ENCODE results near the gene COX4I1. TPM values are rescaled to one million over a fixed set of nuclear protein-coding genes. Genes with fewer than 3 reads are reported as not detected.

The COX4I1 gene
- total RNA-seq, 1 experiment from 2014 or later, result 814 TPM

GRCh38 chr16:85829171-85829719, 29.8 kb downstream of the COX4I1 start:
- no peaks in the 10 kb centered on the region for H3K27me3 Mint-ChIP-seq (ENCODE audit: insufficient read depth, unreplicated experiment)
- CTCF ChIA-PET, result no interaction called here
- H3K27me3 ChIP-seq (replicated peaks; ENCODE audit: control insufficient read depth, insufficient read depth, low read length), result no peaks in the 10 kb centered on the region
- no peaks in the 10 kb centered on the region for H3K36me3 Mint-ChIP-seq (ENCODE audit: insufficient read depth, unreplicated experiment)
- intact Hi-C loops (cut with micrococcal nuclease; ENCODE audit: unreplicated experiment), result no loop called here
- no peaks in the 10 kb centered on the region for H3K9me3 ChIP-seq
- DNase-seq, result no peak
- no peak overlapping the region for H3K4me3 Mint-ChIP-seq (ENCODE audit: unreplicated experiment)
- no peak for TF ChIP-seq CTCF (IDR thresholded peaks at IDR 0.05; ENCODE audit: insufficient read depth in 1 of 2, low read depth in 1 of 2, low read length in 1 of 2, severe bottlenecking in 1 of 2, unreplicated experiment in 1 of 2)
- no peaks in the 10 kb centered on the region for H3K36me3 ChIP-seq (ENCODE audit: control insufficient read depth, insufficient read depth, low read length)
- POLR2A ChIA-PET, result no interaction called here
- H3K4me1 ChIP-seq, result no peaks in the 10 kb centered on the region
- BruUV-seq (replicated peaks), result no TSS peak
- H3K4me3 ChIP-seq (ENCODE audit: low read depth, low read length), result no peak overlapping the region
- peaks cover 20% of the 10 kb centered on the region for H3K9me3 Mint-ChIP-seq (ENCODE audit: unreplicated experiment)
- no peaks in the 10 kb centered on the region for H3K4me1 Mint-ChIP-seq (ENCODE audit: low read depth, unreplicated experiment)
- no peak overlapping the region for H3K27ac Mint-ChIP-seq (ENCODE audit: unreplicated experiment)

DNA sequence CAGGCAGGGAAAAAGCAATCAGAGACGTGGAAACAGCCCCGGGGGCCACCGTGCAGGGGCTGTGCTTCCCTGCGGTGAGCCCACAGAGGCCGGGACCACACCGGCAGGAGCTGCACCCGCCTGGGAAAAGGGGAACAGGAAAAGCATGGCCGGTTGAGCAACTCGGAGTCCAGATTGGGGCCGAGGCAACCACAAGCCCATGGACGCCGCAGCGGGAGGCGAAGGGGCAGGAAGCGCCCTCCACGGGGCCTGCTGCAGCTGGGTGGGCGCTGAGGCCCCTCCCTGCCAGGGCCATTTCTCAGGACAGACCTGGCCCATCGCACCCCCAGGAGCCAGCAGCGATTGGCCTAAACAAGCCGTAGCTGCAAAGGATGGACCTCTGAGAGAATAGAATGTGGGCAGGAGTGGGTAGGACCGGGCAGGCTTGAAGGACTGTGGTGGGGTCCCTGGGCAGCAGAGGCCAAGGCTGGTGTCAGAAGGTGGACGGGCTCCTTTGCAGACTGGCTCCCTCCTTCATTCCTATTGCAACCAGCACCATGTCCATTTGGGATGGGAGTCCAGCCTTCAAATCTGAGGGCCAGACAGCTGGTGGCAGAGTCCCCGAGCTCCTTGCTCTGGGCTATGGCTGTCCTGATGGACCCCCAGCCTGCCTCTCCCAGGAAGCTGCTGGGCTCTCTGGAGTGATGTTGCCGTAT, 30.4 kb downstream of the COX4I1 start:
- Histone ChIP-seq H3K9me3 (no peaks in the 10 kb centered on the region), H3K4me1 (no peaks in the 10 kb centered on the region), H3K27me3 (replicated peaks; ENCODE audit: control insufficient read depth, insufficient read depth, low read length) (no peaks in the 10 kb centered on the region), H3K4me3 (ENCODE audit: low read depth, low read length) (no peak overlapping the region), H3K36me3 (ENCODE audit: control insufficient read depth, insufficient read depth, low read length) (no peaks in the 10 kb centered on the region)
- no peak for DNase-seq
- peaks cover 20% of the 10 kb centered on the region for H3K9me3 Mint-ChIP-seq (ENCODE audit: unreplicated experiment)
- TF ChIP-seq CTCF (IDR thresholded peaks at IDR 0.05; ENCODE audit: insufficient read depth in 1 of 2, low read depth in 1 of 2, low read length in 1 of 2, severe bottlenecking in 1 of 2, unreplicated experiment in 1 of 2), result no peak
- no peak overlapping the region for H3K27ac Mint-ChIP-seq (ENCODE audit: unreplicated experiment)
- CTCF ChIA-PET, result no interaction called here
- POLR2A ChIA-PET, result no interaction called here
- intact Hi-C loops (cut with micrococcal nuclease; ENCODE audit: unreplicated experiment), result no loop called here
- H3K4me3 Mint-ChIP-seq (ENCODE audit: unreplicated experiment), result no peak overlapping the region
- H3K36me3 Mint-ChIP-seq (ENCODE audit: insufficient read depth, unreplicated experiment), result no peaks in the 10 kb centered on the region
- no peaks in the 10 kb centered on the region for H3K4me1 Mint-ChIP-seq (ENCODE audit: low read depth, unreplicated experiment)
- H3K27me3 Mint-ChIP-seq (ENCODE audit: insufficient read depth, unreplicated experiment), result no peaks in the 10 kb centered on the region
- no TSS peak for BruUV-seq (replicated peaks)

GRCh38 chr16:85830821-85831220, 31.3 kb downstream of the COX4I1 start:
- H3K9me3 ChIP-seq, result no peaks in the 10 kb centered on the region
- CTCF ChIA-PET, result interaction anchor here (1.2 kb wide), 1 partner anchor 9 kb away, joined by 3 read pairs; no protein-coding TSS in a partner anchor
- H3K36me3 Mint-ChIP-seq (ENCODE audit: insufficient read depth, unreplicated experiment), result no peaks in the 10 kb centered on the region
- H3K36me3 ChIP-seq (ENCODE audit: control insufficient read depth, insufficient read depth, low read length), result no peaks in the 10 kb centered on the region
- H3K27me3 ChIP-seq (replicated peaks; ENCODE audit: control insufficient read depth, insufficient read depth, low read length), result no peaks in the 10 kb centered on the region
- H3K4me3 Mint-ChIP-seq (ENCODE audit: unreplicated experiment), result no peak overlapping the region
- intact Hi-C loops (cut with micrococcal nuclease; ENCODE audit: unreplicated experiment), result no loop called here
- no peaks in the 10 kb centered on the region for H3K27me3 Mint-ChIP-seq (ENCODE audit: insufficient read depth, unreplicated experiment)
- H3K9me3 Mint-ChIP-seq (ENCODE audit: unreplicated experiment), result peaks cover 20% of the 10 kb centered on the region
- POLR2A ChIA-PET, result no interaction called here
- no peak for DNase-seq
- TF ChIP-seq CTCF (IDR thresholded peaks at IDR 0.05; ENCODE audit: insufficient read depth in 1 of 2, low read depth in 1 of 2, low read length in 1 of 2, severe bottlenecking in 1 of 2, unreplicated experiment in 1 of 2), result no peak
- BruUV-seq (replicated peaks), result no TSS peak
- no peak overlapping the region for H3K27ac Mint-ChIP-seq (ENCODE audit: unreplicated experiment)
- H3K4me1 ChIP-seq, result no peaks in the 10 kb centered on the region
- no peak overlapping the region for H3K4me3 ChIP-seq (ENCODE audit: low read depth, low read length)
- H3K4me1 Mint-ChIP-seq (ENCODE audit: low read depth, unreplicated experiment), result no peaks in the 10 kb centered on the region
